ENCODE results near the gene KCNB1. TPM values are rescaled to one million over a fixed set of nuclear protein-coding genes. Genes with fewer than 3 reads are reported as not detected.

The KCNB1 gene
- polyA plus RNA-seq, 1 experiment: 0.06 TPM

DNA sequence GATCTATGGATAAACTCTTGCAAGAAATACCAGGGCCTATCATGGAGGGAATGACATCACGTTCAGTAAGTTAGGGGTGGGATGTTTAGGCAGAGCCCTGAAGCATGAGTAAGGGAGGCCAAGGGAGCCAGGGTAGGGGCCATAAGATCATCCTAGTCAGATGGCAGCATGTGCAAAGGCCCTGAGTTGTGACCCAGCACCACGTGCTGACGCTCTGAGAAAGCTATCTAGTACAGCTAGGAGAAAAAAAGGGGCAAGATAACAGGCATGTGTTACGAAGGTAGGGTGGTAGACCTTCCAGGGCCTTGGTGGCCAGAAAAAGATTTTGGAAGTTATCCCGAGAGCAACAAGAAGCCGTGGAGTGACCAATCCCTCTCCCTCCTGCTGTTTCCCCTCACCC is 22.3 kb downstream of the KCNB1 start:
- no peak overlapping the region for H3K4me3 ChIP-seq (ENCODE audit: low read depth, low read length)
- no peaks in the 10 kb centered on the region for H3K9me3 ChIP-seq (ENCODE audit: control insufficient read depth, insufficient read depth, low read length)
- ChIA-PET POLR2A (no interaction called here), CTCF (interaction anchor here (0.6 kb wide), 1 partner anchor 81 kb away, joined by 3 read pairs; no protein-coding TSS in a partner anchor)
- H3K27me3 ChIP-seq (ENCODE audit: control insufficient read depth, insufficient read depth, low read length): peaks cover 31% of the 10 kb centered on the region
- H3K27ac ChIP-seq (ENCODE audit: low read depth, low read length): no peak overlapping the region
- TF ChIP-seq, protein P1, sequence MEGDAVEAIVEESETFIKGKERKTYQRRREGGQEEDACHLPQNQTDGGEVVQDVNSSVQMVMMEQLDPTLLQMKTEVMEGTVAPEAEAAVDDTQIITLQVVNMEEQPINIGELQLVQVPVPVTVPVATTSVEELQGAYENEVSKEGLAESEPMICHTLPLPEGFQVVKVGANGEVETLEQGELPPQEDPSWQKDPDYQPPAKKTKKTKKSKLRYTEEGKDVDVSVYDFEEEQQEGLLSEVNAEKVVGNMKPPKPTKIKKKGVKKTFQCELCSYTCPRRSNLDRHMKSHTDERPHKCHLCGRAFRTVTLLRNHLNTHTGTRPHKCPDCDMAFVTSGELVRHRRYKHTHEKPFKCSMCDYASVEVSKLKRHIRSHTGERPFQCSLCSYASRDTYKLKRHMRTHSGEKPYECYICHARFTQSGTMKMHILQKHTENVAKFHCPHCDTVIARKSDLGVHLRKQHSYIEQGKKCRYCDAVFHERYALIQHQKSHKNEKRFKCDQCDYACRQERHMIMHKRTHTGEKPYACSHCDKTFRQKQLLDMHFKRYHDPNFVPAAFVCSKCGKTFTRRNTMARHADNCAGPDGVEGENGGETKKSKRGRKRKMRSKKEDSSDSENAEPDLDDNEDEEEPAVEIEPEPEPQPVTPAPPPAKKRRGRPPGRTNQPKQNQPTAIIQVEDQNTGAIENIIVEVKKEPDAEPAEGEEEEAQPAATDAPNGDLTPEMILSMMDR (IDR thresholded peaks at IDR 0.05; ENCODE audit: low read depth, low read length): no peak
- DNase-seq (ENCODE audit: low read depth, low spot score): no peak

DNA sequence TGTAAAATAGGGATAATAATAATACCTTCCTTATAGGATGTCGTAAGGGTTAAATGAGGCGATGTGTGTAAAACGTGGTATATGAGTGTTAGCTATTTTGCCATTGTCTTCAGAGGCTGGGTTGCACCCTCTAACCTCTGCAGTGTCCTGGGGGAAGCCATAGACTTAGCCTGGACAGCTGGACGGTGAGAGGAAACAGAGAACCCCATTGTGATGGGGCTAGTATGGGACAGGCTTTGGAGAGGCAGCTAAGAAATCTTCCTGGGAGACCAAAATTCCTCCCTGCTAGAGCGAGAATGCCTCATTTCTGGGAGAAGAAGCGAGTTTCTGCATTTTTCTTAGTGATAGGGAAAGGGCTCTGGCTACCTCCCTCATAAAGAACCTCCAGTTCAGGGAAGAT is 22.8 kb downstream of the KCNB1 start:
- no peak for DNase-seq (ENCODE audit: low read depth, low spot score)
- H3K9me3 ChIP-seq (ENCODE audit: control insufficient read depth, insufficient read depth, low read length): no peaks in the 10 kb centered on the region
- TF ChIP-seq, protein P1 (IDR thresholded peaks at IDR 0.05; ENCODE audit: low read depth, low read length): no peak
- H3K27ac ChIP-seq (ENCODE audit: low read depth, low read length): no peak overlapping the region
- no peak overlapping the region for H3K4me3 ChIP-seq (ENCODE audit: low read depth, low read length)
- ChIA-PET CTCF (no interaction called here), POLR2A (no interaction called here)
- H3K27me3 ChIP-seq (ENCODE audit: control insufficient read depth, insufficient read depth, low read length): peaks cover 31% of the 10 kb centered on the region

DNA sequence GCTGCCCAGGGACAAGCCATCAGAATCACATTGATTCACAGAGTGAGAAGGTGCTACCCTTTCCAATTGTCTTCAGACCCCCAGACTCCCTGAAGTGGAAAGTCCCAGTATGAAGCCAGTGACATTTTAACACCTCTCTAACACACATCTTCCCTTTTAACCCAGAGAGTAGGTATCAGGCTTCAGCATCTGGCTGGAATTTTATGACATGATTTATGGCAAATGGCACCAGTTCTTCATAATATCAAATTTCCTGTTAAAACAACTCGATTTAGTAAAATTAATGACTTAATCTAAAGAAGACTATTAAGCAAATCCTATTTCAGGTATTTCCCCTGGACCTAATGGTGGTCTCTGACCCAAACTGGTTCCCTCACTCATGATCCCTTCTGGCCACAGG is 25.0 kb downstream of the KCNB1 start:
- Histone ChIP-seq H3K27ac (ENCODE audit: low read depth, low read length) (no peak overlapping the region), H3K9me3 (ENCODE audit: control insufficient read depth, insufficient read depth, low read length) (no peaks in the 10 kb centered on the region; the same call in 1 of the 2 replicates), H3K4me3 (ENCODE audit: low read depth, low read length) (no peak overlapping the region), H3K27me3 (ENCODE audit: control insufficient read depth, insufficient read depth, low read length) (peaks cover 38% of the 10 kb centered on the region)
- TF ChIP-seq, protein P1 (IDR thresholded peaks at IDR 0.05; ENCODE audit: low read depth, low read length): no peak
- POLR2A ChIA-PET: no interaction called here
- no peak for DNase-seq (ENCODE audit: low read depth, low spot score)
- CTCF ChIA-PET: no interaction called here

DNA sequence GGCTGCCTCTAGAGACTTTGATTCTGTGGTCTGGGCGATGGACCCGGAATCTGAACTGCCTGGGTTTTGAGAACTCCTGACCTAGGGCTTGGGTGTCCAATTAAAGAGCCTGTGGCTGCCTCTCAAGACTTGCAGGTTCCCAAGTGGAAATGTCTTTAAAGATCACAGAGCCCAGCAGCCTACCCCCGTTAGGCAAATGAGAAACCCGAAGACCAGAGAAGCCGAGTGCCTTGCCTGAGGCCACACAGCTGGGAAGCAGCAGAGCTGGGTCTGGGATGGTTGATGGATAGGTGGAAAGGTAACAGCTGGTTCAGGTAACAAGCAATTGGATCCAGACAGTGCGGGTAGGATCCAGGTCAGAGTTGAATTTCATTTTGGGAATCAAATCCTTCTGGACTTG is 25.8 kb downstream of the KCNB1 start:
- no peak overlapping the region for H3K4me3 ChIP-seq (ENCODE audit: low read depth, low read length)
- TF ChIP-seq, protein P1 (IDR thresholded peaks at IDR 0.05; ENCODE audit: low read depth, low read length): no peak
- DNase-seq (ENCODE audit: low read depth, low spot score): no peak
- H3K9me3 ChIP-seq (ENCODE audit: control insufficient read depth, insufficient read depth, low read length): no peaks in the 10 kb centered on the region; the same call in 1 of the 2 replicates
- POLR2A ChIA-PET: no interaction called here
- H3K27ac ChIP-seq (ENCODE audit: low read depth, low read length): no peak overlapping the region
- peaks cover 33% of the 10 kb centered on the region for H3K27me3 ChIP-seq (ENCODE audit: control insufficient read depth, insufficient read depth, low read length)
- CTCF ChIA-PET: no interaction called here

DNA sequence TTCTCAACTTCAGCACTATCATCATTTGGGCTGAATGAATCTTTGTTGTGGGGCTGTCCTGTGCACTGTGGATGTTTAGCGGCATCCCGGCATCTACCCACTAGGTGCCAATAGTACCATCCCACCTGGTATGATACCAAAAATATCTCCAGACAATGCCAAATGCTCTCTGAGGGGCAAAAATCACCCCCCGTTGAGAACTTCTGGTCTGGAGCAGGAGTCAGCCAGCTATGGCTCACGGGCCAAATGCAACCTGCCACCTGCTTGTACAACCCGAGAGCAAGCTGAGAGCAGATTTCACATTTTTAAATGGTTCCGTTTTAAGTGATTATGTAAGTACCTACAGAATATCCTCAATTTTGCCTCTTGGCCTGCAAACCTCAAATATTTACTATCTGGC is 26.8 kb downstream of the KCNB1 start:
- Histone ChIP-seq H3K4me3 (ENCODE audit: low read depth, low read length) (no peak overlapping the region), H3K27ac (ENCODE audit: low read depth, low read length) (no peak overlapping the region), H3K27me3 (ENCODE audit: control insufficient read depth, insufficient read depth, low read length) (peaks cover 35% of the 10 kb centered on the region), H3K9me3 (ENCODE audit: control insufficient read depth, insufficient read depth, low read length) (no peaks in the 10 kb centered on the region; the same call in 1 of the 2 replicates)
- TF ChIP-seq, protein P1 (IDR thresholded peaks at IDR 0.05; ENCODE audit: low read depth, low read length): no peak
- POLR2A ChIA-PET: no interaction called here
- CTCF ChIA-PET: no interaction called here
- DNase-seq (ENCODE audit: low read depth, low spot score): no peak
